Measurements from ENCODE around the gene TPT1.
"Not testable (repeated sequence)": the region's sequence is repeated elsewhere in the genome, so short reads cannot be mapped to it uniquely, and the experiment has no call there.

TPT1 gene

DNA sequence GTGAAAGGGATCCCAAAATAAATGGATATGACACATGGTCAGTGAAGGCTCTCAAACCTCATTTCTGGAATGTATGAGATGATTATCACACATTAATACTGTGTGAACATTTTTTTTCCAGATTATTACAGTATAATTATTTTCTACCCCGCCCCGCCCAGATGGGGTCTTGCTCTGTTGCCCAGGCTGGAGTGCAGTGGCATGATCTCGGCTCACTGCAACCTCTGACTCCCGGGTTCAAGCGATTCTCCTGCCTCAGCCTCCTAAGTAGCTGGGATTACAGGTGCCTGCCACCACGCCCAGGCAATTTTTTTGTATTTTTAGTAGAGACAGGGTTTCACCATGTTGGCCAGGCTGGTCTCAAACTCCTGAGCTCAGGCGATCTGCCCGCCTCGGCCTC, 2.1 kb upstream of the TPT1 start:
- not testable (repeated sequence) for H3K9me3 ChIP-seq (ENCODE audit: control insufficient read depth in 2 of 2, low read length in 2 of 2); H3K27me3 ChIP-seq (ENCODE audit: control insufficient read depth in 1 of 2, insufficient read depth in 2 of 2, low read length in 2 of 2); H3K27ac ChIP-seq (ENCODE audit: low read length); H3K4me3 ChIP-seq (ENCODE audit: low read length in 2 of 2); H3K9ac ChIP-seq (ENCODE audit: low read length in 2 of 2)
- H3K4me1 ChIP-seq (ENCODE audit: control insufficient read depth, insufficient read depth, low read length): peaks cover 24% of the 10 kb centered on the region
- H3K36me3 ChIP-seq (ENCODE audit: control insufficient read depth in 2 of 2, insufficient read depth in 2 of 2, low read length in 2 of 2): peaks cover 9 to 25% of the 10 kb centered on the region in 2 donors

DNA sequence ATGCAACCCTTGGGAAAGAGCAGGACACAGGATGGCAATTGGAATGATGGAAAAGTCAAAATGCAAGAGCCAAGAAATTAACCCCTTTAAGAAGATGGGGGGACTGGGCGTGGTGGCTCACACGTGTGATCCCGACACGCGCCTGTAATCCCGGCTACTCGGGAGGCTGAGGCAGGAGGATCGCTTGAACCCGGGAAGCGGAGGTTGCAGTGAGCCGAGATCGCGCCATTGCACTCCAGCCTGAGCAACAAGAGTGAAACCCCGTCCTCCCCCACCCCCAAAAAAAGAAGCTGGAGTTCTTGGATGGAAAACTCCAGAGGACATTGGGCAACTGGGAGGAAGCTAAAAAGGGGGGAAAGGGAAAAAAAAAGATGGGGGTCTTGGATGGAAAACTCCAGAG, 1.7 kb upstream of the TPT1 start:
- Histone ChIP-seq H3K4me1 (ENCODE audit: control insufficient read depth, insufficient read depth, low read length) (peaks cover 28% of the 10 kb centered on the region), H3K36me3 (ENCODE audit: control insufficient read depth in 2 of 2, insufficient read depth in 2 of 2, low read length in 2 of 2) (peaks cover 12 to 29% of the 10 kb centered on the region in 2 donors), H3K9ac (ENCODE audit: low read length in 2 of 2) (peak overlapping the region in 1 of 2 donors; percentile 89)
- H3K27me3 ChIP-seq (ENCODE audit: control insufficient read depth in 1 of 2, insufficient read depth in 2 of 2, low read length in 2 of 2); H3K9me3 ChIP-seq (ENCODE audit: control insufficient read depth in 2 of 2, low read length in 2 of 2); H3K27ac ChIP-seq (ENCODE audit: low read length); H3K4me3 ChIP-seq (ENCODE audit: low read length in 2 of 2): not testable (repeated sequence)

DNA sequence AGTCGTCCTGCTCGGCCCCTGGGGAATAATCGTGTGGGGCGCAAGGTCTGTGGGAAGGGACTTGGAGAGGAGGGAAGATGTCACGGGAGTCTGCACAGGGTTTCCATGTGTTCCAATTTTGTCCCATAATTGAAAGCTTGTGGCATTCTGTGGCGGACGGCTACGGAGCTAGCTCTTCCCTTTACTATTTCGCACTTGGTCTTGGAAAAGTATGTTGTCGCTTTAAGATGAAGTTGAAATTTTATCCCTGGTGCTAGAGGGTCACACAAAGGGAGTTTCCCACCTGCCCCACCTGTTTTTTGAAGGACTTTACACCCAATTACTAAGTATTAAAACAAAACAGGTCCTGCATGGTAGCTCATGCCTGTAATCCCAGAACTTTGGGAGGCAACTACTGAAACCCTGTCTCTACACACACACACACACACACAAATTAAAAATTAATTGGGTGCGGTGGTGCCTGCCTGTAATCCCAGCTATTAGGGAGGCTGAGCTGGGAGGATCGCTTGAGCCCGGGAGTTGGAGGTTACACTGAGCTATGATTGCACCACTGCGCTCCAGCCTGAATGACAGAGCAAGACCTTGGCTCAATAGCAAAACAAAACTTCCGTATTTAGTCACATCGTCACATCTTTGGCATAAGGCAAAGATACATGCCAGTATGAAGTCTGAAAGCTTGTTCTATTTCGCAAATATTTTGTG, 967 bp upstream of the TPT1 start:
- Histone ChIP-seq H3K4me1 (ENCODE audit: control insufficient read depth, insufficient read depth, low read length) (peaks cover 28% of the 10 kb centered on the region), H3K4me3 (ENCODE audit: low read length in 2 of 2) (peak overlapping the region; percentile 91), H3K36me3 (ENCODE audit: control insufficient read depth in 2 of 2, insufficient read depth in 2 of 2, low read length in 2 of 2) (peaks cover 17 to 35% of the 10 kb centered on the region in 2 donors), H3K27me3 (ENCODE audit: control insufficient read depth in 1 of 2, insufficient read depth in 2 of 2, low read length in 2 of 2) (no peaks in the 10 kb centered on the region), H3K9ac (ENCODE audit: low read length in 2 of 2) (peak overlapping the region; percentile 89 to 96), H3K27ac (ENCODE audit: low read length) (peak overlapping the region; percentile 100), H3K9me3 (ENCODE audit: control insufficient read depth in 2 of 2, low read length in 2 of 2) (no peaks in the 10 kb centered on the region)

- Histone ChIP-seq H3K27ac (ENCODE audit: low read length) (peak overlapping the region; percentile 100), H3K9ac (ENCODE audit: low read length in 2 of 2) (peak overlapping the region; percentile 99), H3K4me3 (ENCODE audit: low read length in 2 of 2) (peak overlapping the region; percentile 70 to 86), H3K9me3 (ENCODE audit: control insufficient read depth in 2 of 2, low read length in 2 of 2) (no peaks in the 10 kb centered on the region), H3K4me1 (ENCODE audit: control insufficient read depth, insufficient read depth, low read length) (peaks cover 31% of the 10 kb centered on the region), H3K27me3 (ENCODE audit: control insufficient read depth in 1 of 2, insufficient read depth in 2 of 2, low read length in 2 of 2) (no peaks in the 10 kb centered on the region), H3K36me3 (ENCODE audit: control insufficient read depth in 2 of 2, insufficient read depth in 2 of 2, low read length in 2 of 2) (peaks cover 28 to 50% of the 10 kb centered on the region in 2 donors)
Measured at GRCh38 chr13:45340422-45341033, 455 bp downstream of the TPT1 start.

- H3K4me3 ChIP-seq (ENCODE audit: low read length in 2 of 2): peak overlapping the region; percentile 70 to 86
- H3K27ac ChIP-seq (ENCODE audit: low read length): peak overlapping the region; percentile 100
- H3K36me3 ChIP-seq (ENCODE audit: control insufficient read depth in 2 of 2, insufficient read depth in 2 of 2, low read length in 2 of 2): peaks cover 34 to 56% of the 10 kb centered on the region in 2 donors
- no peaks in the 10 kb centered on the region for H3K27me3 ChIP-seq (ENCODE audit: control insufficient read depth in 1 of 2, insufficient read depth in 2 of 2, low read length in 2 of 2)
- peaks cover 31% of the 10 kb centered on the region for H3K4me1 ChIP-seq (ENCODE audit: control insufficient read depth, insufficient read depth, low read length)
- H3K9me3 ChIP-seq (ENCODE audit: control insufficient read depth in 2 of 2, low read length in 2 of 2): no peaks in the 10 kb centered on the region
- H3K9ac ChIP-seq (ENCODE audit: low read length in 2 of 2): peak overlapping the region; percentile 99
Measured at GRCh38 chr13:45339867-45340266, 1.1 kb downstream of the TPT1 start.

DNA sequence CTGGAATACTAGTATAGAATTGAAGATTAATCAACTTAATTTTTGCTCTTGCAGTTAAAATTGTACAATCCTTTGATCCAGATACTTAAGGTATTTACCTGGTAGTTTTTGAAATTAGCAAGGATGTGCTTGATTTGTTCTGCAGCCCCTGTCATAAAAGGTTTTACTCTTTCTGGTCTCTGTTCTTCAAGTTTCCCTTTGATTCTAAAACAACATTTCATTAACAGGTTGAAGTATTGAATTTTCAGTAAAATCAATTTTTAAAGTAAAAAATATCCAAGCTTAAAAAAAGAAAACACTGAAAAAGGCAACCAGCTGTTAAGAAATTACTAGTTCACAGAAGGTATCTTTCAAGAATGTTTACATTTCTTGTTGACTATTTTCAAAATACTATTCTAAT, 1.6 kb downstream of the TPT1 start:
- H3K4me3 ChIP-seq (ENCODE audit: low read length in 2 of 2): peak overlapping the region; percentile 70 to 86
- peak overlapping the region in 1 of 2 donors; percentile 99 for H3K9ac ChIP-seq (ENCODE audit: low read length in 2 of 2)
- peaks cover 35 to 55% of the 10 kb centered on the region in 2 donors for H3K36me3 ChIP-seq (ENCODE audit: control insufficient read depth in 2 of 2, insufficient read depth in 2 of 2, low read length in 2 of 2)
- H3K4me1 ChIP-seq (ENCODE audit: control insufficient read depth, insufficient read depth, low read length): peaks cover 31% of the 10 kb centered on the region
- no peaks in the 10 kb centered on the region for H3K9me3 ChIP-seq (ENCODE audit: control insufficient read depth in 2 of 2, low read length in 2 of 2)
- H3K27me3 ChIP-seq (ENCODE audit: control insufficient read depth in 1 of 2, insufficient read depth in 2 of 2, low read length in 2 of 2): no peaks in the 10 kb centered on the region
- H3K27ac ChIP-seq (ENCODE audit: low read length): peak overlapping the region; percentile 100

GRCh38 chr13:45337803-45338202, 3.2 kb downstream of the TPT1 start:
- H3K9me3 ChIP-seq (ENCODE audit: control insufficient read depth in 2 of 2, low read length in 2 of 2): no peaks in the 10 kb centered on the region
- H3K27ac ChIP-seq (ENCODE audit: low read length): no peak overlapping the region
- H3K4me1 ChIP-seq (ENCODE audit: control insufficient read depth, insufficient read depth, low read length): peaks cover 31% of the 10 kb centered on the region
- H3K36me3 ChIP-seq (ENCODE audit: control insufficient read depth in 2 of 2, insufficient read depth in 2 of 2, low read length in 2 of 2): peaks cover 35 to 54% of the 10 kb centered on the region in 2 donors
- H3K4me3 ChIP-seq (ENCODE audit: low read length in 2 of 2): no peak overlapping the region
- peak overlapping the region in 1 of 2 donors; percentile 2 for H3K9ac ChIP-seq (ENCODE audit: low read length in 2 of 2)
- H3K27me3 ChIP-seq (ENCODE audit: control insufficient read depth in 1 of 2, insufficient read depth in 2 of 2, low read length in 2 of 2): no peaks in the 10 kb centered on the region

- H3K4me1 ChIP-seq (ENCODE audit: control insufficient read depth, insufficient read depth, low read length): peaks cover 31% of the 10 kb centered on the region
- H3K27me3 ChIP-seq (ENCODE audit: control insufficient read depth in 1 of 2, insufficient read depth in 2 of 2, low read length in 2 of 2): no peaks in the 10 kb centered on the region
- H3K9ac ChIP-seq (ENCODE audit: low read length in 2 of 2): peak overlapping the region in 1 of 2 donors; percentile 2
- H3K4me3 ChIP-seq (ENCODE audit: low read length in 2 of 2): no peak overlapping the region
- H3K36me3 ChIP-seq (ENCODE audit: control insufficient read depth in 2 of 2, insufficient read depth in 2 of 2, low read length in 2 of 2): peaks cover 35 to 54% of the 10 kb centered on the region in 2 donors
- H3K9me3 ChIP-seq (ENCODE audit: control insufficient read depth in 2 of 2, low read length in 2 of 2): no peaks in the 10 kb centered on the region
- no peak overlapping the region for H3K27ac ChIP-seq (ENCODE audit: low read length)
Measured at GRCh38 chr13:45337395-45337794, 3.6 kb downstream of the TPT1 start.

GRCh38 chr13:45336025-45336800, 4.8 kb downstream of the TPT1 start:
- no peak overlapping the region for H3K4me3 ChIP-seq (ENCODE audit: low read length in 2 of 2)
- H3K9ac ChIP-seq (ENCODE audit: low read length in 2 of 2): no peak overlapping the region
- no peaks in the 10 kb centered on the region for H3K27me3 ChIP-seq (ENCODE audit: control insufficient read depth in 1 of 2, insufficient read depth in 2 of 2, low read length in 2 of 2)
- H3K9me3 ChIP-seq (ENCODE audit: control insufficient read depth in 2 of 2, low read length in 2 of 2): no peaks in the 10 kb centered on the region
- H3K4me1 ChIP-seq (ENCODE audit: control insufficient read depth, insufficient read depth, low read length): peaks cover 27% of the 10 kb centered on the region
- no peak overlapping the region for H3K27ac ChIP-seq (ENCODE audit: low read length)
- peaks cover 35 to 54% of the 10 kb centered on the region in 2 donors for H3K36me3 ChIP-seq (ENCODE audit: control insufficient read depth in 2 of 2, insufficient read depth in 2 of 2, low read length in 2 of 2)

GRCh38 chr13:45335397-45336024, 5.5 kb downstream of the TPT1 start:
- H3K4me1 ChIP-seq (ENCODE audit: control insufficient read depth, insufficient read depth, low read length): peaks cover 27% of the 10 kb centered on the region
- H3K4me3 ChIP-seq (ENCODE audit: low read length in 2 of 2): no peak overlapping the region
- no peak overlapping the region for H3K27ac ChIP-seq (ENCODE audit: low read length)
- H3K9me3 ChIP-seq (ENCODE audit: control insufficient read depth in 2 of 2, low read length in 2 of 2): no peaks in the 10 kb centered on the region
- H3K9ac ChIP-seq (ENCODE audit: low read length in 2 of 2): no peak overlapping the region
- H3K27me3 ChIP-seq (ENCODE audit: control insufficient read depth in 1 of 2, insufficient read depth in 2 of 2, low read length in 2 of 2): no peaks in the 10 kb centered on the region
- peaks cover 35 to 54% of the 10 kb centered on the region in 2 donors for H3K36me3 ChIP-seq (ENCODE audit: control insufficient read depth in 2 of 2, insufficient read depth in 2 of 2, low read length in 2 of 2)

Measured in stomach smooth muscle (tissue), 2 donors.